GM19239 (cell line): ENCODE measurements around the gene KISS1R.
A peak's percentile ranks its signal among the peaks of the same experiment; 100 is the strongest.

Source experiments
- DNase-seq: peaks from one replicate; pipeline ENCODE4 v3.0.0; 2011; ENCODE audit warnings: low spot score; ENCODE audit not compliant: insufficient read length
- FAIRE-seq: peaks from 2 replicates; lab custom pipeline; 2011; peaks lifted over from hg19 to GRCh38; lab: Jason Lieb, UNC

Gene KISS1R

GRCh38 chr19:919199-920050 lies 2.3 kb downstream of the KISS1R start:
- DNase-seq (no peak), FAIRE-seq (no peak)

GRCh38 chr19:920051-920864 lies 3.1 kb downstream of the KISS1R start:
- FAIRE-seq, result no peak
- DNase-seq, result no peak

DNA sequence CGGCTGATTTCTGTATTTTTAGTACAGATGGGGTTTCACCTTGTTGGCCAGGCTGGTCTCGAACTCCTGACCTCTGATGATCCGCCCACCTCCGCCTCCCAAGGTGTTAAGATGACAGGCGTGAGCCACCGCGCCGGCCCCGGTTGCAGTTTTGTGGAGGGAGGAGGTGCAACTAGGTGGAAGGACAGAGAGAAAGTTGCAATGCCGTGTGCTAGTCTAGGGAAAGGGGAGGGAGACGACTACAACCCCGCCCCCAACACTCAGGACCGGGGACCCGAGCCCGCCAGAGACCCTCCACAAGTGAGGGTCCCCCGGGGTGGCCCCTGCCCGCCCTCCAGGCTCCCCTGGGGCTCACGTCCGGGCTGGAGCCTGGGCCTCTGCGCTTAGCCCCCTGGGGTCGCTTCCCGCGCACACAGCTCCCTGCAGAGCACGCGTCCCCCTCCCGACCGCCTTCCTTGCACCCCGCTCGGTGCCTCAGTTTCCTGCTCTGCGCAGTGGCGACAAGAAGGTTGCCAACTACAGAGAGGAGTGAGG lies 7.5 kb downstream of the KISS1R start:
- DNase-seq (no peak), FAIRE-seq (peak; percentile 78)

- DNase-seq, result peak; percentile 94
- peak; percentile 93 for FAIRE-seq
These were observed 8.0 kb downstream of the KISS1R start for GRCh38 chr19:925087-925525.

GRCh38 chr19:925526-926322 lies 8.6 kb downstream of the KISS1R start, which contains the start of gene ARID3A:
TSS of gene ARID3A (plus strand) at chr19:926035. CDS start at chr19:929529, 3,494 bp downstream.
- FAIRE-seq (no peak), DNase-seq (peak; percentile 95)

GRCh38 chr19:926323-926588 lies 9.1 kb downstream of the KISS1R start:
- FAIRE-seq (no peak), DNase-seq (no peak)

GRCh38 chr19:926589-927350 lies 9.6 kb downstream of the KISS1R start:
- DNase-seq (no peak), FAIRE-seq (peak; percentile 74)

GRCh38 chr19:927351-927779 lies 10.2 kb downstream of the KISS1R start:
- no peak for FAIRE-seq
- no peak for DNase-seq

GRCh38 chr19:927780-928401 lies 10.8 kb downstream of the KISS1R start:
- DNase-seq (no peak), FAIRE-seq (no peak)

- DNase-seq (no peak), FAIRE-seq (no peak)
These were observed 11.5 kb downstream of the KISS1R start for GRCh38 chr19:928471-929202.

GRCh38 chr19:929203-929890 lies 12.2 kb downstream of the KISS1R start:
- DNase-seq, result no peak
- no peak for FAIRE-seq

DNA sequence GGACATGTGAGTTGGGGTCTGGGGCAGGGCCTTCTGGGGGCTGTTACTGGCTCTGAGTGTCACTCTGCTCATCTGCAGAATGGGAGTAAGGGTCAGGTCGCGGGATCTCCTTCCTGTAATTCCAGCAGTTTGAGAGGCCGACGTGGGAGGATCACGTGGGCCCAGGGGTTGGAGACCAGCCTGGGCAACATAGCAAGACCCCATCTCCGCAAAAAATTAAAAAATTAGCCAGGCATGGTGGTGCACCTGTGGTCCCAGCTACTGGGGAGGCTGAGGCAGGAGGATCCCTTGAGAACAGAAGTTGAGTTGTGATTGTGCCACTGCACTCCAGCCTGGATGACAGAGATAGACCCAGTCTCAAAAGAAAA lies 12.7 kb downstream of the KISS1R start:
- DNase-seq (no peak), FAIRE-seq (no peak)

GRCh38 chr19:931860-932647 lies 14.9 kb downstream of the KISS1R start:
- DNase-seq (no peak), FAIRE-seq (no peak)

GRCh38 chr19:932648-933552 lies 15.8 kb downstream of the KISS1R start:
- no peak for DNase-seq
- FAIRE-seq, result no peak

- FAIRE-seq (no peak), DNase-seq (no peak)
These were observed 16.4 kb downstream of the KISS1R start for GRCh38 chr19:933553-933882.

DNA sequence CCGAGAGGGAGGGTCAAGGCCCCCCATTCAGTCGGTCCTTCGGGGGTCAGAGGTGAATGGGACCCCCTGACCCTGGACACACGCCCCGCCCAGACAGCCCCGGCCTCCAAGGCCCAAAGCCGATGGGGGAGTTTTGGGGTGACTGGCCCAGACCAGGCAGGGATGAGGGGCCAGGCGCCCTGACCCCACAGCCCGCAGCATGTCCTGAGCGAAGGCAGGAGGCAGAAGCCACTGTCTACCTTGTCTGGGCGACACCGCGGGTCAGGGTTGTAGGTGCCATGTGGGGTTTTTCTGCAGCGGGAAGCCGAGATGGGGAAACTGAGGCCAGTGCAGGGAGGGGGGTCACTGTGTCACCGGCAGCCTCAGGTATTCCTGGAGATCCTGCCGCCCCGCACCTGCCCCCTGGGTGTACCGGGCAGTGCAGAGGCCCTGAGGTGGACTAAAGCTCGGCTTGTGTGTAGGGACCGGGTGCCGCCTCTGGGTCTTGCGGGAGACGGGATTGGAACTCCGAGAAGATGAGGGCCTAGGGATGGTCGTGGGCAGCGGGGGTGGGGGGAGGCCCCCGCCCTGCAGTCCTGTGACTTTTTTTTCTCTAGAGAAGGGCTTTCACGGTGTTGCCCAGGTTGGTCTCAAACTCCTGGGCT lies 17.2 kb downstream of the KISS1R start:
- FAIRE-seq, result no peak
- DNase-seq, result no peak
